Cardiac muscle cell (in vitro differentiated cells and primary cell): ENCODE data around the gene MIEF1. TPM values are rescaled to one million over a fixed set of nuclear protein-coding genes. Genes with fewer than 3 reads are reported as not detected.
"Not testable (repeated sequence)": the region's sequence is repeated elsewhere in the genome, so short reads cannot be mapped to it uniquely, and the experiment has no call there.

ENCODE experiments used
- DNase-seq, 2 donors: peaks; one replicate each; pipeline versions ENCODE4 v3.0.0 to v3.0.0-alpha.2; 2010 to 2017; ENCODE audit warnings: low read depth in 1 of 2, low spot score in 1 of 2
- H3K27ac ChIP-seq: fragments of 200-600 bp; sonication (generic); 2 replicates; pipeline ENCODE4 v1.5.1; 2016
- H3K27me3 ChIP-seq: fragments of 200-600 bp; sonication (generic); 2 replicates; pipeline ENCODE4 v1.6.0; 2016; ENCODE audit warnings: control low read depth
- H3K36me3 ChIP-seq: fragments of 200-600 bp; sonication (generic); 2 replicates; pipeline ENCODE4 v1.5.1; 2016; ENCODE audit warnings: control low read depth
- H3K4me1 ChIP-seq: fragments of 200-600 bp; sonication (generic); 2 replicates; pipeline ENCODE4 v1.8.1; 2017; ENCODE audit warnings: low read depth, mild to moderate bottlenecking, mixed run types
- H3K4me3 ChIP-seq: fragments of 200-600 bp; sonication (generic); 2 replicates; pipeline ENCODE4 v1.5.1; 2016; ENCODE audit warnings: mild to moderate bottlenecking
- H3K9me3 ChIP-seq: fragments of 200-600 bp; sonication (generic); 2 replicates; pipeline ENCODE4 v1.5.1; 2017; ENCODE audit warnings: low read depth, mild to moderate bottlenecking, control low read depth
- CTCF ChIP-seq: IDR thresholded peaks from 2 replicates; pipeline ENCODE4 v1.5.1; 2012; ENCODE audit warnings: low read depth, mild to moderate bottlenecking, low read length
- polyA plus RNA-seq: library from polyadenylated mRNA; unstranded; fragments of >200 nt; fragmentation: Nextera tagmentation; extraction: Ambion mirVana; gene quantifications from 2 replicates; pipeline ENCODE4 v1.2.1, GENCODE V29; 2016
- total RNA-seq: library from RNA; depleted of rRNA; stranded (reverse); fragments of >200 nt; gene quantifications from 2 replicates; pipeline ENCODE4 v1.2.3, GENCODE V29; 2016

Gene MIEF1
- total and polyA plus RNA-seq, 2 experiments from 2014 or later, result 29.1 to 31.2 TPM

GRCh38 chr22:39504071-39504470 is 2.0 kb downstream of the MIEF1 start:
- H3K27me3 ChIP-seq, result no peaks in the 10 kb centered on the region
- peaks cover 35% of the 10 kb centered on the region for H3K36me3 ChIP-seq

GRCh38 chr22:39507021-39507420 is 4.9 kb downstream of the MIEF1 start:
- not testable (repeated sequence) for H3K27ac ChIP-seq, DNase-seq, H3K4me3 ChIP-seq, H3K27me3 ChIP-seq, H3K4me1 ChIP-seq, H3K9me3 ChIP-seq
- H3K36me3 ChIP-seq, result peaks cover 62% of the 10 kb centered on the region

More at GRCh38 chr22:39504071-39504470, 2.0 kb downstream of the MIEF1 start:
- TF ChIP-seq CTCF, result no peak
- H3K4me1 ChIP-seq, result peaks cover 14% of the 10 kb centered on the region
- H3K4me3 ChIP-seq, result no peak overlapping the region
- no peak overlapping the region for H3K27ac ChIP-seq
- no peak for DNase-seq
- no peaks in the 10 kb centered on the region for H3K9me3 ChIP-seq

- H3K36me3 ChIP-seq, result peaks cover 71% of the 10 kb centered on the region
- TF ChIP-seq CTCF, result no peak
- H3K27me3 ChIP-seq, result no peaks in the 10 kb centered on the region
Observed at GRCh38 chr22:39508393-39508792, 6.3 kb downstream of the MIEF1 start.

GRCh38 chr22:39510529-39511149 is 8.5 kb downstream of the MIEF1 start:
- Histone ChIP-seq H3K4me3 (no peak overlapping the region), H3K9me3 (no peaks in the 10 kb centered on the region), H3K4me1 (no peaks in the 10 kb centered on the region), H3K27me3 (no peaks in the 10 kb centered on the region), H3K36me3 (peaks cover 75% of the 10 kb centered on the region), H3K27ac (no peak overlapping the region)
- no peak for TF ChIP-seq CTCF
- DNase-seq, result no peak

More at GRCh38 chr22:39508393-39508792, 6.3 kb downstream of the MIEF1 start:
- no peaks in the 10 kb centered on the region for H3K9me3 ChIP-seq
- H3K4me1 ChIP-seq, result no peaks in the 10 kb centered on the region
- no peak for DNase-seq
- no peak overlapping the region for H3K4me3 ChIP-seq
- no peak overlapping the region for H3K27ac ChIP-seq

GRCh38 chr22:39511226-39511625 is 9.1 kb downstream of the MIEF1 start:
- Histone ChIP-seq H3K36me3 (peaks cover 72% of the 10 kb centered on the region), H3K27ac (no peak overlapping the region), H3K4me1 (no peaks in the 10 kb centered on the region), H3K27me3 (no peaks in the 10 kb centered on the region), H3K9me3 (no peaks in the 10 kb centered on the region), H3K4me3 (no peak overlapping the region)
- TF ChIP-seq CTCF, result no peak
- no peak for DNase-seq

GRCh38 chr22:39512026-39512425 is 9.9 kb downstream of the MIEF1 start:
- H3K9me3 ChIP-seq, result no peaks in the 10 kb centered on the region
- H3K36me3 ChIP-seq, result peaks cover 64% of the 10 kb centered on the region
- TF ChIP-seq CTCF, result no peak
- no peaks in the 10 kb centered on the region for H3K4me1 ChIP-seq
- no peak overlapping the region for H3K4me3 ChIP-seq
- DNase-seq, result no peak
- H3K27ac ChIP-seq, result no peak overlapping the region
- no peaks in the 10 kb centered on the region for H3K27me3 ChIP-seq
